ACHN (cell line): ENCODE results near the gene CCDC54.

Source experiments
- DNase-seq: peaks from one replicate; pipeline ENCODE4 v3.0.0-alpha.2; 2015
- in situ Hi-C: cut with HindIII; loops from 2 replicates; pipeline ENCODE4 v1.10.0; 2017; ENCODE audit warnings: low sequenced_read_pairs, low pct_ligation_motif_present, low pct_unique_long_range_greater_than_20kb

Gene CCDC54

GRCh38 chr3:107421170-107421792, 44.0 kb downstream of the CCDC54 start:
- peak; percentile 76 for DNase-seq
- in situ Hi-C loops: no loop called here

DNA sequence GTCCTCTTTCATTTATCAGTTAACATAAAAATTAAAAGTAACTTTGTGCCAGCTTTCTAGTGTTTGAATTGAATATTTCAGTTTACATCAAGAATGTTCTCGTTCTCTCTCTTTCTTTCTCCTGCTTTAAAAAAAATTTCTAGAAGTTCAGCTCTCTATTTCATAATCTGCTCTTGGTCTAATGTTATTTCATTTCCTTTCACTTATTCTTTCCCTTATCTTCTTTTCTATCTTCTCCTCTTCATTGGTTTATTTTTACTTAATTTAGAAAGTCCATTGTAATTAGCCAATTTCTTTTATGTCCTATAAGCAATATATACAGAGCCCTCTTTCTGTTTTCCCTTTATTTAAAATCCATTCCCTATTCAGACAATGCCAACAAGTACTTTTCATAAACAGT, 44.6 kb downstream of the CCDC54 start:
- DNase-seq: no peak
- in situ Hi-C loops: no loop called here

- DNase-seq: no peak
- in situ Hi-C loops: no loop called here
Observed at GRCh38 chr3:107425033-107425432, 47.8 kb downstream of the CCDC54 start.

DNA sequence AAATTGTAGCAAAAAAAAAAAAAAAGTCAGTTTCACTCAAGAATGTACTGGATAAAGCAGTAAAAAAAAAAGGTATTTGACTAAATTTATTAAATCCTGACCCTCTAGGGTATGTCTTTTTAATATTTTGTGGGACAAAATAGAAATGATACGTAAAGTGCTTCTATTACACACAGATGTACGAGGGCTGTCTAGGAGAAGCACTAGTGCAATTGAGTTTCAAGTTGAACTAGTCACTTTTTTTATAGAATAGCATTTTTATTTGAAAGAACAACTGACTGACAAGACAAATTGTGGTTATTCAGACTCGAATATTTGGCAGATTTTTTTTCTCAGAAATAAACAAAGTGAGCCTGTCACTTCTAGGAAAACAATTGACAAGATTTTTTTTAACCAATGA, 49.0 kb downstream of the CCDC54 start:
- in situ Hi-C loops: no loop called here
- no peak for DNase-seq
